G401 (cell line): ENCODE data around the gene CFAP44. TPM values are rescaled to one million over a fixed set of nuclear protein-coding genes. Genes with fewer than 3 reads are reported as not detected.

Source experiments
- DNase-seq: peaks from one replicate; pipeline ENCODE4 v3.0.0-alpha.2; 2015; ENCODE audit warnings: low spot score
- in situ Hi-C: cut with HindIII; loops from 2 replicates; pipeline ENCODE4 v1.10.0; 2016; ENCODE audit warnings: low sequenced_read_pairs, mixed read lengths
- total RNA-seq: library from RNA; depleted of rRNA; stranded (reverse); fragments of >200 nt; shearing (Covaris generic); gene quantifications from 2 replicates; pipeline ENCODE4 v1.2.3, GENCODE V29; 2014; rRNA removed

The CFAP44 gene
- total RNA-seq, 1 experiment from 2014 or later, result 2.3 TPM

DNA sequence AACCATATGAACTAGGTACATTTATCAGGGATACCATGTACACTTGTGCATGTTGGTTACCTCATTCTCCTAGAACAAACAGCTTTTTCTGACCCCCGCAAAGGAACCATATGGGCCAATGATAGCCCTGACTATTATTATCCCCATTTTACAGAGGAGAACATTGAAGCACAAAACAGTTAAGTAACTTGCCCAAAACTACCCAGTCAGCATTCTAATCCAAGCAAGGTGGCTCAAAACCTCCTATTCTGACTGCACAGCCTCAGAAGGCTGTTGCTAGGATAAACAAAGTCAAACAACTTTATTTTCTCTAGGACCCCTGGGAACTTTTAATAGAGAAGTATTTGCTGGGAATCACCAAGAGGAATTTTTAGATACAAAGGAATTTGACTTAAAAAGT, 36.7 kb downstream of the CFAP44 start:
- in situ Hi-C loops, result no loop called here

More for the DNA sequence above, 36.7 kb downstream of the CFAP44 start:
- no peak for DNase-seq

Other genes starting within 250 kb of the CFAP44 start
- not detected in 2 replicates for gene BOC, start 229.9 kb downstream of the CFAP44 start, total RNA-seq
- 19.8 and 41.7 TPM in 2 replicates for gene SPICE1, start 73.7 kb upstream of the CFAP44 start, total RNA-seq
- not detected in 2 replicates for gene SIDT1, start 91.1 kb upstream of the CFAP44 start, total RNA-seq